BLaER1 (cell line): ENCODE measurements around the gene SLBP.

Source experiments
- H3K27ac ChIP-seq: shearing (Covaris generic); formaldehyde crosslinking; 2 replicates; pipeline ENCODE4 v1.8.1; 2022
- H3K27me3 ChIP-seq: shearing (Covaris generic); formaldehyde crosslinking; 2 replicates; pipeline ENCODE4 v1.8.1; 2022
- H3K36me3 ChIP-seq: shearing (Covaris generic); formaldehyde crosslinking; 2 replicates; pipeline ENCODE4 v1.8.1; 2022
- H3K4me1 ChIP-seq: shearing (Covaris generic); formaldehyde crosslinking; 2 replicates; pipeline ENCODE4 v1.8.1; 2022
- H3K4me2 ChIP-seq: shearing (Covaris generic); formaldehyde crosslinking; 2 replicates; pipeline ENCODE4 v1.8.1; 2022
- H3K4me3 ChIP-seq: shearing (Covaris generic); formaldehyde crosslinking; 2 replicates; pipeline ENCODE4 v1.8.1; 2022
- H3K9ac ChIP-seq: shearing (Covaris generic); formaldehyde crosslinking; 2 replicates; pipeline ENCODE4 v1.8.1; 2022
- H3K9me3 ChIP-seq: shearing (Covaris generic); formaldehyde crosslinking; 2 replicates; pipeline ENCODE4 v1.8.1; 2022
- H4K20me1 ChIP-seq: shearing (Covaris generic); formaldehyde crosslinking; 2 replicates; pipeline ENCODE4 v1.8.1; 2022
- Cebpa-rat ChIP-seq: shearing (Covaris generic); IDR thresholded peaks from 2 replicates; pipeline ENCODE4 v1.8.1; 2022

The SLBP gene

GRCh38 chr4:1743551-1743950, 31.4 kb upstream of the SLBP start:
- Histone ChIP-seq H4K20me1 (peaks cover 60% of the 10 kb centered on the region), H3K9me3 (peaks cover 5% of the 10 kb centered on the region), H3K4me2 (no peak overlapping the region), H3K27ac (peak overlapping the region; percentile 46; the same call in 1 of the 2 replicates), H3K9ac (peak overlapping the region; percentile 45; the same call in 1 of the 2 replicates), H3K36me3 (peaks cover 72% of the 10 kb centered on the region), H3K4me1 (peaks cover 64% of the 10 kb centered on the region), H3K4me3 (no peak overlapping the region), H3K27me3 (no peaks in the 10 kb centered on the region)
- TF ChIP-seq Cebpa-rat: no peak

DNA sequence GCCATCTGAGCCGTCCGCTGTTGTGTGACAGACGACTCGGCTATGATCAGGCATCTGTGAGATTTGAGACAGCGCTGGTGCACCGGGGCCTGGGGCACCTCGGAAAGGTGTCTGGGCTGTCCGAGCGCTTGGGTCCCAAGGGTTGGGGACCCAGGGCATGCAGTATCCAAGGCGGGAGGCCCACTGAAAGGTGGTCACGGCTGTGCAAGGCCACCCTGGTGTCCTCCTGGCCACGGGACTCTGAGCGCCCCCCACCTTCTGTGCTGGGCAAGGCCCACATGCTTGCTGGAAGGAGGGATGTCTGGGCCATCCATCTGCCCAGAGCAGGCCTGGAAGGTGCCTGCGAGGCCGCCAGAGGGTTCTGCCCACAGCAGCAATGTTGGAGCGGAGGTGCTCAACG, 29.1 kb upstream of the SLBP start:
- Histone ChIP-seq H4K20me1 (peaks cover 48% of the 10 kb centered on the region), H3K4me2 (peak overlapping the region; percentile 73), H3K4me1 (peaks cover 49% of the 10 kb centered on the region), H3K27me3 (no peaks in the 10 kb centered on the region), H3K27ac (peak overlapping the region; percentile 84), H3K4me3 (no peak overlapping the region), H3K9me3 (peaks cover 28% of the 10 kb centered on the region), H3K9ac (peak overlapping the region; percentile 55; the same call in 1 of the 2 replicates), H3K36me3 (peaks cover 96% of the 10 kb centered on the region)
- TF ChIP-seq Cebpa-rat: no peak

DNA sequence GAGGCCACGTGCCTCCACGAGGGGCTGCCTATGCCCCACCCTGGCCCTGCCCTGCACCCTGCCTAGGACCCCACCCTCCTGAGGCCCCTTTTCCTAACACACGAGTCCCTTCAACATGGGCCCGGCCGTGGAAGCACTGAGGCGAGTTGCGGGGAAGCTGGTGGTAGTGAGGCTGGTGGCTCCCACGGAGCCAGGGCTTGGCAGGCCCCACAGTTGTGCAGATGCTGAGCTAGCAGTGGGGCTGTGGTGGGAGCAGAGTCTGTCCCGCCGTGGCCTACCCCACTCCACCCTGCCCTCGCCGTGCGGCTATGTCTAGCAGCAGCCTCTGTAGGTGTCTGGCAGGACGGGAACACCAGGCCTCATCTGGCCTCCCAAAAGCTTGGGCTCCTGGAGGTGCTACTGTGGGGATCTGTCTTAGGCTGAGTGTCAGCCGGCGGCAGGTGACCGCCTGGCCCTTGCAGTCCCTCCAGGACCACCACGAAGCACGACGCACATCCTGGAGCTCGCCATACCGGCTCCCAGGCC, 28.0 kb upstream of the SLBP start:
- Histone ChIP-seq H3K36me3 (peaks cover 98% of the 10 kb centered on the region), H3K9me3 (peaks cover 36% of the 10 kb centered on the region), H3K4me3 (no peak overlapping the region), H3K4me2 (peak overlapping the region; percentile 73), H3K27ac (peak overlapping the region; percentile 84), H3K4me1 (peaks cover 42% of the 10 kb centered on the region), H4K20me1 (peaks cover 39% of the 10 kb centered on the region), H3K27me3 (no peaks in the 10 kb centered on the region), H3K9ac (peak overlapping the region; percentile 55; the same call in 1 of the 2 replicates)
- no peak for TF ChIP-seq Cebpa-rat

DNA sequence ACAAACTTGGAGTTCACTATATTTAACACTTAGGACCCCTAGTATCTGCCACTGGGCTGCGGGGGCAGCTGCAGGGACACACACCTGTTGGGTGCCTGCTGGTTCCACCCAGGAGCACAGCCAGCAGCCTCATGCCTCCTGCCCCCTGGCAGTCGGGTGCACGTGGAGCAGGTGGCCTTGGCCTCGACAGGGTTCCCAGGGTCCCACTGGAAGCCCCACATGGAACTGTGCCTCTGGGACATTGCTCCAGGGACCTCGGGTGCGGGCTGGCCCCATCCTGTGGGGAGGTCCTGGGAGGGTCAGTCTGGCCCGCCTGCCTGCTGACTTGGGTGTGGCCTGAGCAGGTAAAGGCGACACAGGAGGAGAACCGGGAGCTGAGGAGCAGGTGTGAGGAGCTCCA, 27.2 kb upstream of the SLBP start:
- Histone ChIP-seq H3K4me1 (peaks cover 42% of the 10 kb centered on the region), H3K9me3 (peaks cover 39% of the 10 kb centered on the region), H3K36me3 (peaks cover 98% of the 10 kb centered on the region), H3K4me3 (no peak overlapping the region), H3K9ac (no peak overlapping the region), H3K27ac (no peak overlapping the region), H4K20me1 (peaks cover 32% of the 10 kb centered on the region), H3K27me3 (no peaks in the 10 kb centered on the region), H3K4me2 (peak overlapping the region; percentile 73)
- no peak for TF ChIP-seq Cebpa-rat

DNA sequence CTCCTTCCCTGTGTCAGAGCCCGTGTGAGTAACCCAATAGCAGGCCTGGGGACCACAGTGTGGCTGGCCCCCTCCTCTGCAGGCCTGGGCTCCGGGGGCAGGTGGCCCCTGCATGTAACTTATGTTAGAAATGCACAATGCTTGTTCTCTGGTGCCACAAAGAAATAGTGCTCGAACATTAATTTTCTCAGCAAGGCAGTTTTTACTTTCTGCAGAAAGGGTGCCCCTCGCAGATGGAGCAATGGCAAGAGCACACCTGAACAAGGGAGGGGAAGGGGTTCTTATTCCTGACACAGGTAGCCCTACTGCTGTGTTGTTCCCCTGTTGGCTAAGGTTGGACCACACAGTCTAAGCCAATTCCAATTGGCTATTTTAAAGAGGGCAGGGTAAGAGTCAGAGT, 26.3 kb upstream of the SLBP start:
- Histone ChIP-seq H3K4me1 (peaks cover 36% of the 10 kb centered on the region), H3K9ac (no peak overlapping the region), H3K36me3 (peaks cover 98% of the 10 kb centered on the region), H3K27ac (no peak overlapping the region), H3K27me3 (no peaks in the 10 kb centered on the region), H3K4me2 (no peak overlapping the region), H3K9me3 (peaks cover 39% of the 10 kb centered on the region), H4K20me1 (peaks cover 26% of the 10 kb centered on the region), H3K4me3 (0 out of 2 replicates have a peak overlapping the region, but pooled peaks have one; percentile 1)
- no peak for TF ChIP-seq Cebpa-rat

GRCh38 chr4:1737666-1738065, 25.5 kb upstream of the SLBP start:
- TF ChIP-seq Cebpa-rat: no peak
- H3K4me1 ChIP-seq: peaks cover 36% of the 10 kb centered on the region
- H3K9me3 ChIP-seq: peaks cover 39% of the 10 kb centered on the region
- no peak overlapping the region for H3K27ac ChIP-seq
- no peak overlapping the region for H3K9ac ChIP-seq
- no peaks in the 10 kb centered on the region for H3K27me3 ChIP-seq
- no peak overlapping the region for H3K4me2 ChIP-seq
- peaks cover 98% of the 10 kb centered on the region for H3K36me3 ChIP-seq
- H3K4me3 ChIP-seq: no peak overlapping the region
- H4K20me1 ChIP-seq: peaks cover 30% of the 10 kb centered on the region

DNA sequence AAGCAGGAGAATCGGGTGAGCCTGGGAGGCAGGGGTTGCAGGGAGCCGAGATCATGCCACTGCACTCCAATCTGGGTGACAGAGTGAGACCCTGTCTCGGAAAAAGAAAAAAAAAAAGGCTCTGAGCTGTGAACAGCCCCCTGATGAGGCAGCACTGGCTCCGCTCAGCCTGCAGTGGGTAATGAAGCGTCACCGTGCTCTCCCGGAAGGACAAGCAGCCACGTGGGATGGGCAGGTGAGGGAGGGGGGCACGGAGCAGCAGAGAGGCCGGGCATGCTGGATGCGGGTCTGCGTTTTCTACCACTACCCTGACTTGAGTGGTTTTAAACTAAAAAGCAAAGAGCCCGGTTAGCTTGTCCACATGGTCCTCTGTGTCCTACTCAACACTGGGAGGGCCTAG, 24.7 kb upstream of the SLBP start:
- Histone ChIP-seq H3K27me3 (no peaks in the 10 kb centered on the region), H3K36me3 (peaks cover 98% of the 10 kb centered on the region), H3K4me2 (no peak overlapping the region), H4K20me1 (peaks cover 33% of the 10 kb centered on the region), H3K4me1 (peaks cover 30% of the 10 kb centered on the region), H3K4me3 (peak overlapping the region; percentile 14; the same call in 1 of the 2 replicates), H3K9ac (no peak overlapping the region), H3K27ac (no peak overlapping the region), H3K9me3 (peaks cover 39% of the 10 kb centered on the region)
- no peak for TF ChIP-seq Cebpa-rat

- no peaks in the 10 kb centered on the region for H3K27me3 ChIP-seq
- TF ChIP-seq Cebpa-rat: no peak
- peaks cover 14% of the 10 kb centered on the region for H3K4me1 ChIP-seq
- H3K36me3 ChIP-seq: peaks cover 98% of the 10 kb centered on the region
- H3K27ac ChIP-seq: no peak overlapping the region
- H3K9me3 ChIP-seq: peaks cover 39% of the 10 kb centered on the region
- H4K20me1 ChIP-seq: peaks cover 33% of the 10 kb centered on the region
- no peak overlapping the region for H3K9ac ChIP-seq
- H3K4me2 ChIP-seq: no peak overlapping the region
- no peak overlapping the region for H3K4me3 ChIP-seq
Observed at GRCh38 chr4:1735215-1735614, 23.1 kb upstream of the SLBP start.

DNA sequence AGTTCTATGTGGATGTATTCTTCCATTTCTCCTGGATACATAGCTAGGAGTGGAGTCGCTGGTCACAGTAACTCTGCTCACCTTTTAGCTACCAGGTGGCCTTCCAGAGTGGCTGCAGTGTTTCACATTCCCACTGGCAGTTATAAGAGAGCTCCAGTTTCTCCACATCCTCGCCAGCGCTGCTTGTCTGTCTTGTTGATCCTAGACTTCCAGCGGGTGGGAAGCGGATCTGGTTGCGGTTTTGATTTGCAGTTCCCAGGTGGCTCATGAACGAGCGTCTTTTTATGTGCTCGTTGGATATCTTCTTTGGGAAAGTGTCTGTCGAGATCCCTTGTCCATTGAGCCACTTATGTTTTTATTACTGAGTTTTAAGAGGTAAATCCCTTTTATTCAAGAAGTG, 20.8 kb upstream of the SLBP start:
- Histone ChIP-seq H3K36me3 (peaks cover 100% of the 10 kb centered on the region), H3K27ac (no peak overlapping the region), H3K4me2 (no peak overlapping the region), H3K4me1 (peaks cover 16% of the 10 kb centered on the region), H3K9me3 (peaks cover 28% of the 10 kb centered on the region), H4K20me1 (peaks cover 52% of the 10 kb centered on the region), H3K27me3 (no peaks in the 10 kb centered on the region), H3K4me3 (no peak overlapping the region), H3K9ac (no peak overlapping the region; the same call in 1 of the 2 replicates)
- TF ChIP-seq Cebpa-rat: no peak

DNA sequence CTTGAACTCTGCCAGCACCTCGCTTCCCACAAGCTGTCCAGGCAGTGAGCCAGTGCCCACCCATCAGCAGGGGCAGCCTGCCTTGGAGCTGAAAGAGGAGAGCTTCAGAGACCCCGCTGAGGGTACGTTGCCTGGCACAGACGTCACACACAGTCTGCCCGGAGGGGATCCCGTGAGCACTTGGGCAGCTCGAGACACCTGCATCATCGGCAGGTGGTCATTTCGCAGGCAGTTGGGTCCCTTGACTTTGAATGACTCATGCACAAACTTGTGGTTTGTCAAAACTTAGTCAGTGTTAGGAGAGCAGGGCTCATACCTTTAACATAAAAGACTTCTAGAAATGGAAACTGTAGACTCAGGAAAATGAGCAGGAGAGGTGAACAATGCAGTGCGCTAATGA, 19.1 kb upstream of the SLBP start:
- Histone ChIP-seq H3K36me3 (peaks cover 99% of the 10 kb centered on the region), H4K20me1 (peaks cover 68% of the 10 kb centered on the region), H3K9me3 (peaks cover 11% of the 10 kb centered on the region; the same call in 1 of the 2 replicates), H3K4me2 (no peak overlapping the region), H3K4me3 (no peak overlapping the region), H3K27me3 (no peaks in the 10 kb centered on the region), H3K9ac (no peak overlapping the region), H3K4me1 (peaks cover 34% of the 10 kb centered on the region), H3K27ac (no peak overlapping the region)
- no peak for TF ChIP-seq Cebpa-rat
